HG02884 (cell line): ENCODE data around the gene MROH8.

ENCODE experiments used
- ATAC-seq: cut with Tn5 transposase; IDR thresholded peaks from one replicate; pipeline ENCODE4 v1.9.1; 2021; ENCODE audit warnings: mild to moderate bottlenecking, moderate library complexity; ENCODE audit not compliant: unreplicated experiment

The MROH8 gene

GRCh38 chr20:37200376-37200775, 21.0 kb upstream of the MROH8 start:
- no peak for ATAC-seq

GRCh38 chr20:37198932-37199660, 19.7 kb upstream of the MROH8 start:
- ATAC-seq, result no peak

- no peak for ATAC-seq
Measured at GRCh38 chr20:37194621-37195417, 15.5 kb upstream of the MROH8 start.

- no peak for ATAC-seq
Measured at GRCh38 chr20:37193821-37194220, 14.5 kb upstream of the MROH8 start.

GRCh38 chr20:37193226-37193625, 13.9 kb upstream of the MROH8 start:
- ATAC-seq, result no peak

- ATAC-seq, result no peak
Measured at GRCh38 chr20:37192137-37192854, 12.9 kb upstream of the MROH8 start.

GRCh38 chr20:37190354-37191112, 11.2 kb upstream of the MROH8 start:
- no peak for ATAC-seq

GRCh38 chr20:37189416-37190016, 10.2 kb upstream of the MROH8 start:
- ATAC-seq, result no peak

GRCh38 chr20:37188787-37189186, 9.4 kb upstream of the MROH8 start:
- no peak for ATAC-seq

- no peak for ATAC-seq
Measured at GRCh38 chr20:37185686-37186085, 6.3 kb upstream of the MROH8 start.

- ATAC-seq, result no peak
Measured at GRCh38 chr20:37179683-37180524, 556 bp upstream of the MROH8 start.

- no peak for ATAC-seq
Measured at GRCh38 chr20:37172836-37173235, 6.5 kb downstream of the MROH8 start.

GRCh38 chr20:37166867-37167266, 12.5 kb downstream of the MROH8 start:
- ATAC-seq, result no peak

GRCh38 chr20:37165031-37165430, 14.3 kb downstream of the MROH8 start:
- ATAC-seq, result no peak

- ATAC-seq, result no peak
Measured at GRCh38 chr20:37163832-37164554, 15.4 kb downstream of the MROH8 start.

- ATAC-seq, result no peak
Measured at GRCh38 chr20:37162646-37163045, 16.7 kb downstream of the MROH8 start.

- no peak for ATAC-seq
Measured at GRCh38 chr20:37161830-37162549, 17.4 kb downstream of the MROH8 start.

GRCh38 chr20:37160683-37161082, 18.7 kb downstream of the MROH8 start:
- no peak for ATAC-seq
